GM19395 (cell line): ENCODE measurements around the gene NTSR1.

Experiments used
- ATAC-seq: cut with Tn5 transposase; IDR thresholded peaks from one replicate; pipeline ENCODE4 v1.9.1; 2021; ENCODE audit warnings: mild to moderate bottlenecking, moderate library complexity; ENCODE audit not compliant: unreplicated experiment

The NTSR1 gene

GRCh38 chr20:62706857-62707256, 1.8 kb upstream of the NTSR1 start:
- no peak for ATAC-seq

- ATAC-seq = no peak
Observed at GRCh38 chr20:62707276-62707920, 1.2 kb upstream of the NTSR1 start.

GRCh38 chr20:62707921-62708521, 615 bp upstream of the NTSR1 start:
- ATAC-seq = no peak

- no peak for ATAC-seq
Observed at GRCh38 chr20:62709537-62709905, 885 bp downstream of the NTSR1 start.

DNA sequence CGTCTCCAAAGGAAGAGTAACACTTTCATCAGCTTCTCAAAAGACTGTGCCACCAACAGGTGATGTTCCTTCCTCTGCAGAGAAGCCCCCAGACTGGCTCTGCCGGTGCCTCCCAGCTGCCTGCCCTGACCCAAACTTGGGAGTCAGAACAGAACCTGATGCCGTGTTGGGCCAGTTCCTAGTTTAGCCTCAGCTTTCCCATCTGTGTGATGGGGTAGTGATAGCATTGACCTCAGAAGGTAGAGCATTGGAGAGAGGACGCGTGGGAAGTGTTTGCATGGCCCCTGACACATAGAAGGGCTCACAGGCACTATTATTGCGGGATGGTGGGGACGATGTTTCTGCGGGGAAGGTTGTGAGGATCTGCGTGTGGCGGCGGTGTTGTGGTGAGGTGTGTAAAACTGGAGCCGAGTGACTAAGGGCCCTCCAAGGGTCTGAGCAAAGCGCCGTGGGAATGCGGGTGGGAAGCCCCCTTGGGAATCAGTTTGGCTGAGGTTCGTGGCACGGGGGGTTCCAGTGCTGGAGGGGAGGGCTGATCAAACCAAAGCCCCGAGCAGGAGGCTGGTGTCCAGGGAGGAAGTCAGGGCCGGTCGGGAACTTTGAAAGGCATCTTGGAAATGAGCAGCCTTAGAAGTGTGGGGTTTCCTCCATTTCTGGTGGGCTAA, 1.7 kb downstream of the NTSR1 start:
- ATAC-seq = no peak

GRCh38 chr20:62710886-62711702, 2.5 kb downstream of the NTSR1 start:
- ATAC-seq = no peak

DNA sequence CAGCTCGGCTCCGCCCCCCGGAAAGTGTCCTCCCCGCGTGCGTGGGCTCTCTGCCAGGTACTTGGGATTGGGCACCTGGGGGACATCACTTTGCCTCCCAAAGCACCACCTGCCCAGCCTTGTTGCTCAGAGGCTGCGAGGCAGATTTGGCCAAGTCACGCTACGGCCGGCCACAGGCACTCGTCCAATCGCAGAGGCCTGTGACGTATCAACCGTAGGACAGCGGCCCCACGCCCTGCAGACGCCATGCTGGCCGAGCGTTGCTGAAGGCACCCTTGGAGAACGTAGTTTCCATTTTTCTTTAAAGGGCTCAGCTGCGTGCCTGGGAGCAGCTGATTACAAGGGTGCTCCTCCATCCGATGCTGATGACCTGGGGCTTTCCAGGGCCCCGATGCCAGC, 3.1 kb downstream of the NTSR1 start:
- no peak for ATAC-seq

- ATAC-seq = no peak
Observed at GRCh38 chr20:62712606-62713005, 4.0 kb downstream of the NTSR1 start.

DNA sequence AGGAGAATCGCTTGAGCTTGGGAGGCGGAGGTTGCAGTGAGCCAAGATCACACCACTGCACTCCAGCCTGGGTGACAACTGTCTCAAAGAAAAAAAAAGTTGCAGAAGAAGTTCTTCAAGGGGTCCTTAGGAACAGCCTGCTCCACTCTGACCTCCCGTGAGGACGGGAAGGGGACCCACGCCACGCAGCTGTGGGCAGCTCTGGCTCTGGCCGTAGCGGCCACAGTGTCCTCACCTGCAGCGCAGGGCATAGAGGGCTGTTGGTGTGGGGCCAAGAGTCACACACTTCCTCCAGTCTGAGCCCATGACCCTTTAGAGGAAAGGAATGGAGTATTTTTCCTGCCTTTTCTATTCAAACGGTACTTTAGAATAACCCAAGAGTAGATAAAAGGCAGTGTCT, 5.4 kb downstream of the NTSR1 start:
- ATAC-seq = no peak

DNA sequence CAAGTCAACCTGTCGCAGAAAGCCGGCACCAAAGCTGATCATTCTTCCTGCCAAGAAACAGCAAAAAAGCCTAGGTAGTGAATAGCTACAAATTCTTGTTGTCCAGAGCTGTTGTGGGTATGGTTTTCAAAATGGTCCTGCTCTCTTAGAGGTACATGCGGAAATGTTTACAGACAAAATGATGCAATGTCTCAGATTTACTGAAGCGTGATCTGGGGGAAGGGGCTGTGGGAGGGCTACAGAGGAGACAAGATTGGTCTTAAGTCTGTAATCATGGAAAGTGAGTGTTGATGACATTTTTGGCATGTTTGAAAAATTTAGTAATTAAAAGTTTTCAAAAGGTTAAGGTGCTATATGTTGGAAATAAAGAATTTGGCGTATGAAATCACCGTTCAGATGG, 6.2 kb downstream of the NTSR1 start:
- no peak for ATAC-seq

DNA sequence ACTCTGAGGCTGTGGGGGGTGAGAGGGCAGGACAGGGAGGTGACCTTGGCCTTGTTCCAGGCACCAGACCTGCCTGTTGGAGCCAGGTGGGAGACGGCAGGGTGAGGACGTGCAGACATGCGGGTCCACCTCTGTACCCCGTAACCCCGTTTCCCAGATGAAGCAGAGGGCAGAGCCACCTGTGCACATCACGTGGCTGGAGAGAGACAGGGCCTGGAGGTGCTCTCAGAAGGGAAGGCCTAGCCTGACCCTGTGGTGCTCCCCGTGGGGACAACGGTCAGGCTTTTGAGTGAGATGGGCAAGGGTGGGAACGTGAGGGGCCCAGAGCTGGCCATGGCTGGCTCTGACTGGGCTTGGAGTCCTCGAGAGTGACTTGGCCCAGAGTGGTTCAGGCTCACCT, 6.6 kb downstream of the NTSR1 start:
- no peak for ATAC-seq

DNA sequence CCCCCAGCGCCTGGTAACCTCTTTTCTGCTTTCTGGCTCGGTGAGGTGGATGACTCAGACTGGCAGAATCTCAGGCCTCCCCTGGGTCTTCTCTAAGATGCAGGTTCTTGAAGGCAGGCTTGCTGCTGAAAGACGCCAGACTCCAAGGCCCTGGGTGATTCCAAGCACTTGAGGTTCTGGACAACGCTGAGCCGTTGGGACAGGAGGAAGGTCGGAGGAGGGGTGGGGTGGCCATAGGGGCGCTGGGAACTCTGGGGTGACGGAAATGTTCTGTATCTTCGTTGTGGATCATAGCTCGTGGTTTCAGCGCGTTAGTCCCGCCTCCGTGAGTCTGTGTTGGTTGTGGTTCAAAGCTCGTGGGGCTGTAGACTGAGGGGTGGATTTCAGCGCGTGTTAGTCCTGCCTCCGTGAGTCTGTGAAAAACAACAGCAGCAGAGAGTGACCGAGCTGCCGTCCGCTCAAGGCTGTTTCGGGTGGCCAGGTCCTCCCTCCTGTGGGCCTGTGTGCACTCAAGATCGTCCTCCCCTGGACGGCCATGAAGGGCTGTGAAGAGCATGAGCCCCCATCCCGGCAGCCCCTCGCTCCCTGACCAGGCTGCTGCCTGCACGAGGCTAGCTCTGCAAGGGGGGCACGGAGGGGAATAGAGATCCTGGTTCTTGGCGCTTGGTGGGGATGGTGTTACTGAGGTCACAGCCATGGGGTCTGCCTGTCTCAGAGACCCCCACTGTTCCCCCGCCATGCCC, 7.7 kb downstream of the NTSR1 start:
- ATAC-seq = no peak

DNA sequence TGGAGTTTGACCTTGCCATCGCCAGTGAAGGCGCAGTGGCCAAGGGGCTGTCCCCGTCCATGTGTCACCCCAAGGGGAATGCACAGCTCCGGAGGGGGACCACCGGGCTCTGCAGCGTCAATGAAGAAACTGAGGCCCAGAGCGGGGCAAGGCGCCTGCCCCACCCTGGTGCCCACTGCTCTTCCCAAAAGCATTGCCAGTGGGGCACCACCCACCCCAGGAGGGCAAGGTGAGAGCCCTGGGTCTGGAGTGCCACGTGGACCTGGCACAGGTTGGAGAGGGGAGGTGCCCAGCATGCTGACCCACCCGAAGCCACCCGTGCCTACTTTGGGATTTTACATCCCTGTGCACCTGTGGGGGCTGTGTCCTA, 8.3 kb downstream of the NTSR1 start:
- no peak for ATAC-seq

GRCh38 chr20:62717933-62718332, 9.3 kb downstream of the NTSR1 start:
- no peak for ATAC-seq

DNA sequence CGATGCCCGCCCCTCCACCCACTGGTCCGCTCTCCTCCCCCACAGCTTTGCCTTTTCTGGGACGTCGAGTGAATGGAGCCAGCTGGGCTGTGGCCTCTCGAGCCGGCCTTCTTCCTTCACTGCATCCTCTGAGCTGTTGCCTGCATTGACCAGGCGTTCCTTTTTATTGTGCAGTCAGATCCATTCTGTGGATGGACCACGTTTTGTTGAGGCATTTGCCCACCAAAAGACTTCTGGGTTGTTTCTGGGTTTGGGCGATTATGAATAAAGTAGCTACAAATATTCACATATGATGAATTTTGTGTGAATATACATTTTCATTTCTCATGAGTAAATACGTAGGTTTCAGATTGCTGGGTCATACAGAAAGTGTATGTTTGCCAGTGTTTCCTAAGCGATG, 9.9 kb downstream of the NTSR1 start:
- no peak for ATAC-seq

DNA sequence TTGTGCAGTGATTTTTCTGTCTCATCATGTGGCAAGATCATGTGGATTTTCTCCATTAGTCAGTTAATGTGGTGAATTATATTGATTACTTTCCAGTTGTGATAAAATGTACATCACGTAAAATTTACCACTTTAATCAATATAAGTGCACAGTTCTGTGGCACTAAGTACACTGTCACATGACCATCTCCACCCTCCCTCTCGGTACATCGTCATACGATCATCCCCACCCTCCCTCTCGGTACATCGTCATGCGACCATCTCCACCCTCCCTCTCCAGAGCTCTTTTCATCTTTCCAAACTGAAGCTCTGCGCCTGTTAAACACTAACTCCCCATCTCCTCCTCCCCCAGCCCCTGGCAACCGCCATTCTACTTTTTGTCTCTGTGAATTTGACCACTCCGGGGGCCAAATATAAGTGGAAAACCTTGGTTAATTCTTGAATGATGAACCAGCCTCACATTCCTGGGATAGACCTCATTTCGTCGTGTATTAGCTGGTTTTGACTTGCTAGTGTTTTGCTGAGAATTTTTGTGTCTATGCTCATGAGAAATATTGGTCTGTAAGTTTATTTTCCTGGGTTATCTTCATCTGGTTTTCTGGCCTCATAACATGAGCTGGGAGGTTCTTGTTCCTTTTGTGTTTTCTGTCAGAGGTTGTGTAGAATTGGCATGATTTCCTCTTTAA, 10.8 kb downstream of the NTSR1 start:
- no peak for ATAC-seq

- no peak for ATAC-seq
Observed at GRCh38 chr20:62721511-62722370, 13.1 kb downstream of the NTSR1 start.

DNA sequence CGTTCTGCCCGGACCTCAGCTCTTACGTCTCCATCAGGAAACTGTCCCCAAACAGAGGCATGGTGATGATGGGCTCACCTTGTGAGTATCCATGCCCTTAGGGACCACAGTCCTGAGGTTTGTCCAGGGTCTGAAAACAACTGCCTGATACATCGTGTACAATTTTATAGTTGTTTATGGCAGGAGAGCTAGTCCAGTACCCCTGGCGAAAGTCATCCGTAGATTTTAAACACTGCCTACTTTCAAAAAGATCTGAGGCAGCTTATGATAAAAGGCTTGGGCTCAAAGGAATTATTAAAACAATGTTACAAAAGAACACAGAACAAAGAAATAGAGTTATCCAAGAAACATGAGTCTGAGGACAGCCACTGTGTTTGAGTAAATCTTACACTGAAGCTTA, 14.0 kb downstream of the NTSR1 start:
- ATAC-seq = no peak

- no peak for ATAC-seq
Observed at GRCh38 chr20:62723351-62723750, 14.7 kb downstream of the NTSR1 start.
